Activated naive CD4-positive, alpha-beta T cell treated with anti-CD3 and anti-CD28 coated beads for 36 hours (primary cell): ENCODE results near the gene NDUFB4. TPM values are rescaled to one million over a fixed set of nuclear protein-coding genes. Genes with fewer than 3 reads are reported as not detected.

Experiments
- CTCF ChIA-PET: fragments of 350-600 bp; sonication (Branson Sonifier 250); formaldehyde crosslinking; loops from one replicate; lab custom pipeline; 2021; ENCODE audit warnings: antibody characterized with exemption; lab: Charles Lee
- DNase-seq: peaks from one replicate; pipeline ENCODE4 v3.0.0-alpha.2; 2020
- H3K27ac Mint-ChIP-seq: one replicate; pipeline ENCODE4 v1.8.0; 2021; ENCODE audit warnings: mild to moderate bottlenecking, mixed read lengths
- H3K27me3 Mint-ChIP-seq: one replicate; pipeline ENCODE4 v1.8.0; 2021; ENCODE audit warnings: low read depth, mixed read lengths
- H3K36me3 Mint-ChIP-seq: one replicate; pipeline ENCODE4 v1.8.0; 2021; ENCODE audit warnings: low read depth, mixed read lengths
- H3K4me1 Mint-ChIP-seq: one replicate; pipeline ENCODE4 v1.8.0; 2021; ENCODE audit warnings: low read depth, mixed read lengths
- H3K4me3 Mint-ChIP-seq: one replicate; pipeline ENCODE4 v1.8.0; 2021; ENCODE audit warnings: mild to moderate bottlenecking, moderate library complexity, mixed read lengths
- H3K9me3 Mint-ChIP-seq: one replicate; pipeline ENCODE4 v1.8.0; 2021; ENCODE audit warnings: mixed read lengths
- intact Hi-C: fragments of 100-400 bp; cut with micrococcal nuclease; formaldehyde crosslinking; loops from one replicate; pipeline ENCODE4 v1.15.1; 2023
- total RNA-seq, 2 experiments: library from RNA; stranded (reverse); gene quantifications; one replicate each; pipeline ENCODE4 v1.2.3, GENCODE V29; 2021

The NDUFB4 gene
- total RNA-seq: 100 to 1,000 TPM; 146 to 152 TPM

- Mint-ChIP-seq H3K36me3 (peaks cover 9% of the 10 kb centered on the region), H3K4me3 (peak within 1 kb of the TSS; percentile 86), H3K9me3 (no peaks in the 10 kb centered on the region), H3K27me3 (no peaks in the 10 kb centered on the region), H3K27ac (peak within 1 kb of the TSS; percentile 95), H3K4me1 (peaks cover 7% of the 10 kb centered on the region)
- CTCF ChIA-PET: interaction anchor here (0.6 to 2.7 kb wide), 8 partner anchors 29 to 351 kb away, joined by 3 to 9 read pairs (median 4); partner anchors contain the start of gene GTF2E1
- intact Hi-C loops: loop anchor here (1.0 to 10.0 kb wide), 13 partner anchors 35 to 1899 kb away; partner anchors contain the start of genes ARHGAP31, CFAP91, EAF2 and GTF2E1
- peak; percentile 97 for DNase-seq
These were observed at the start of gene NDUFB4 for GRCh38 chr3:120596116-120596852. NDUFB4 (plus strand) TSS chr3:120596336; CDS start chr3:120596360, 24 bp downstream.

DNA sequence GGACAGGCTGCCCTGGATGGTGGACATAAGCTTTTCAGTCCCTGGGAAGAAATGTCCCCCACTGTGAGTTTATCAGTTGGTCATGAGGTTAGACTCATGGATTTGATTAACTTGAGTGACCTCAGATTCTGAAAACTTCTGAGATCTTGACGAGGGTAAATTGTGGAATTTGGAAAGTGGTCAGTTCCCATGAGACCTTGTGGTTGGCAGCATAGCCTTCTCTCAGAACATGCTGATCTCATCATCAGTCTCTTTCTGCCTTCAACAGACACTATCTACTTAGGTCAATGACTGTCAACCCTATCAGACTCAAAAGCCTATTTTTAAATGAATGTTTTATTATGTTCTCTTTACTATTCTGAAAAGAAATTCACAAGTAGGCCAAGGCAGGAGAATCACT lies 45.6 kb upstream of the NDUFB4 start:
- Mint-ChIP-seq H3K36me3 (no peaks in the 10 kb centered on the region), H3K27me3 (peaks cover 5% of the 10 kb centered on the region), H3K4me3 (no peak overlapping the region), H3K27ac (no peak overlapping the region), H3K4me1 (no peaks in the 10 kb centered on the region), H3K9me3 (no peaks in the 10 kb centered on the region)
- CTCF ChIA-PET: interaction anchor here (2.3 kb wide), 1 partner anchor 8 kb away, joined by 7 read pairs; no protein-coding TSS in a partner anchor
- intact Hi-C loops: loop anchor here (10.0 kb wide), 1 partner anchor 736 kb away; no protein-coding TSS in a partner anchor
- no peak for DNase-seq

DNA sequence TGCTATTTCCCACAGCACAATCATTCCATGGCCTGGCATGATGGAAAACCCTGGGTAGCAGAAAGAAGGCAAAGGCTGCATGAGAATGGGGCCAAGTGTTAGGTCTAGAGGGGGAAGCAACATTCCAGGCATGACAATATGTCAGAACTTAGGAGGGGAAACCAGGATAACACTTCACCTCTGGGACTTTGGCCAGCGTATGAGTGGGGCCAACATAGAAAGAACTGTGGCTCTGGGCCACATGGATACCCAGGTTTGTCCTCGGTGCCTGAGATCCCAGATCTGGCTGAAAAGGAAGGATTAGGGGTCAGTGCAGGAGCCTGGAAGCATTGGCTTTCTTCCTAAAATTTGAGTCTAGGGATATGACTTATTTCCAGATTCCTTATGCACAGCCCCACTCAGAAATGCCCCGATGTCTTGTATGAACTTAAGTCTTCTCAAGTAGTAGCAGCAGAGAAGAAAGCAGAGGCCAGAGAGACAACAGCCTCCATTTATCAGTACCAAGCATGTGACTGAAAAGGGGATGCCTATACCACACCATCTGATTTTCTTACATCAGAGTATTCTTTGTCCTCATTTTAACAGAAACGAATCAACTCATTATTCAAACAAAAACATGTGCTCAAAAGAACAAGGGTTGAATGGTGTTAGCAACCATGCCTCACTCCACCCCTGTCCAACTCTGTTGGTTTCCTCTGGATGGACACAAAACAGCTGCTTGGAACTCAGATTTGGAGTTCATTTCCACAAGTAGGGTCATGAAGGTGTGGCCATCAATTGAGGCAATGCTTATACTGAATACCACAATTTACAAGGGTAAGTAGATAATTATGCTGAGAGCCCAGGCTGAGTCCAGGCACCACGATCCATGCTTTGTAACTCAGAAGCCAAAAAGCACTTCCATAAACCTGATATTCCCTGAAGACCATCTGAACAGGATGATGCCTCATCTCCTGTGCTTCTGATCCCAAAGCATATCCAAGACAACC lies 43.7 kb upstream of the NDUFB4 start:
- H3K36me3 Mint-ChIP-seq: no peaks in the 10 kb centered on the region
- intact Hi-C loops: loop anchor here (10.0 kb wide), 1 partner anchor 738 kb away; no protein-coding TSS in a partner anchor
- no peak overlapping the region for H3K27ac Mint-ChIP-seq
- H3K4me1 Mint-ChIP-seq: no peaks in the 10 kb centered on the region
- CTCF ChIA-PET: interaction anchor here (1.2 kb wide), 1 partner anchor 243 kb away, joined by 4 read pairs; no protein-coding TSS in a partner anchor
- H3K4me3 Mint-ChIP-seq: no peak overlapping the region
- no peaks in the 10 kb centered on the region for H3K9me3 Mint-ChIP-seq
- no peak for DNase-seq
- H3K27me3 Mint-ChIP-seq: peaks cover 6% of the 10 kb centered on the region

GRCh38 chr3:120554812-120555606 lies 41.1 kb upstream of the NDUFB4 start:
- Mint-ChIP-seq H3K36me3 (no peaks in the 10 kb centered on the region), H3K27me3 (peaks cover 10% of the 10 kb centered on the region), H3K4me3 (no peak overlapping the region), H3K4me1 (peaks cover 16% of the 10 kb centered on the region), H3K9me3 (no peaks in the 10 kb centered on the region), H3K27ac (no peak overlapping the region)
- DNase-seq: no peak
- intact Hi-C loops: loop anchor here (5.0 to 10.0 kb wide), 3 partner anchors 118 to 740 kb away; no protein-coding TSS in a partner anchor
- CTCF ChIA-PET: interaction anchor here (0.6 to 4.2 kb wide), 2 partner anchors 137 to 780 kb away, joined by 3 to 76 read pairs; no protein-coding TSS in a partner anchor

DNA sequence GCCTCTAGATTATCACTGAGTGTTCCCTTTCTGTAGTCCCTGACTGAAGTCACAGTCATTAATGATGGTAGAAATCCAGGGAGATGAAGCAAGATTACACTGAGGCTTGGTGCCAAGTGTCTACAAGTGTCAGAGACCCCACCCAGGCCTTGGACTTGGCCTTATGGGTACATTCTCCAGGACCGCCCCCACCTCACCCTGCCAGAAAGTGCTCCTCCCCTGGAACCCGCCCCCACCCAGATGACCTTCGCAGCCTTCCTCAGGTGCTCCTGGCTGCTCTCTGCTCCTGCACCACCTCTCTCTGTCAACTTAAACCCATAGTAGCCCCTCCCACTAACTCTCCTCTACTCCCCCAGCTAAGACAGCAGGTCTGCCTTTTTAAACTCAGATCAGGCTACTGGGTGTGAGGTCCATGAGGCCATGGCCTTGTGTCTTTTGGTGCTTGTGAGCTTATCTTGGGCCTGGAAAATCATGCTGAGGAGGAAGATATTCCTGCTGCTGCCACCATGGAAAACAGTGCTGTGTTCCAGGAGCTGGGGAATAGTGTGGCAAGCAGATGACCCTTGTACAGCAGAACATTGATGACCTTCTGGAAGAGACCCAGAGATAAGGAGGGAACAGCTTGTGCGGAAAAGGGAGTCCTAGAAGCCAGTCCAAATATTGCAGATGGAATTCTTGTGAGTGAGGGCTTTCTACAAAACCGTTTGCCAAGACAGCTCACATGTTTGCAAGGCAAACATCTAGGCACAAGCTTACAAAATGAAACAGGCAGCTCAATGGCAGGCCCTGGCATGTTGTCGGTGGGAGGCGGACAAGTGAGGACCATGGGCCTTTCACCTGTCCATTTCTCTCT lies 40.3 kb upstream of the NDUFB4 start:
- Mint-ChIP-seq H3K4me3 (no peak overlapping the region), H3K36me3 (no peaks in the 10 kb centered on the region), H3K4me1 (peaks cover 16% of the 10 kb centered on the region), H3K27ac (no peak overlapping the region), H3K27me3 (peaks cover 8% of the 10 kb centered on the region), H3K9me3 (no peaks in the 10 kb centered on the region)
- CTCF ChIA-PET: interaction anchor here (0.6 to 4.2 kb wide), 4 partner anchors 49 to 779 kb away, joined by 3 to 76 read pairs (median 4); no protein-coding TSS in a partner anchor
- DNase-seq: no peak
- intact Hi-C loops: loop anchor here (5.0 to 10.0 kb wide), 3 partner anchors 119 to 741 kb away; no protein-coding TSS in a partner anchor

DNA sequence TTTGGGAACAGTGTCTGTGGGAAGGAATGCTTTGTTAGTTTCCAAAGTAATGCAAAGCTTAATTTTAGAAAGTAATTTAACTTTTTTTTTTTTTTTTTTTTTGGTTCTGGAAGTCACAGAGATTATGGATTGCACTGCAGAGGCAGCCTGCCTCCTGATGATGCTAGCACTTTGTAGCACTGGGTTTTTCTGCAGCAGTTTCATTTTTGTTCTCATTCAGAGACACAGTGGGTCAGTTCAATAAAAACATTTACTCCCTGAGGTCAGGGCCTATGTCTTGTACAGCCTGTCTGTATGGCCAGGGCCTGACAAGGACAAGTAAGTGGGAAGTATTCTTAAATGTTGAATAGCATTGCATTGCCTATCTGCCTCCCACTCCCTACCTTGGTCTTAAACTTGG lies 39.0 kb upstream of the NDUFB4 start:
- Mint-ChIP-seq H3K36me3 (no peaks in the 10 kb centered on the region), H3K9me3 (no peaks in the 10 kb centered on the region), H3K4me3 (no peak overlapping the region), H3K27ac (no peak overlapping the region), H3K4me1 (peaks cover 19% of the 10 kb centered on the region), H3K27me3 (peaks cover 8% of the 10 kb centered on the region)
- no peak for DNase-seq
- intact Hi-C loops: loop anchor here (5.0 to 10.0 kb wide), 3 partner anchors 120 to 742 kb away; no protein-coding TSS in a partner anchor
- CTCF ChIA-PET: interaction anchor here (0.6 to 4.2 kb wide), 6 partner anchors 48 to 314 kb away, joined by 3 to 76 read pairs (median 4); no protein-coding TSS in a partner anchor

- intact Hi-C loops: loop anchor here (1.0 to 10.0 kb wide), 6 partner anchors 122 to 744 kb away; partner anchors contain the start of gene LRRC58
- Mint-ChIP-seq H3K27ac (no peak overlapping the region), H3K9me3 (no peaks in the 10 kb centered on the region), H3K27me3 (peaks cover 8% of the 10 kb centered on the region), H3K4me1 (peaks cover 19% of the 10 kb centered on the region), H3K36me3 (no peaks in the 10 kb centered on the region), H3K4me3 (peak overlapping the region; percentile 72)
- peak; percentile 91 for DNase-seq
- CTCF ChIA-PET: interaction anchor here (0.6 to 4.2 kb wide), 35 partner anchors 8 to 779 kb away, joined by 3 to 76 read pairs (median 3); partner anchors contain the start of gene NDUFB4
These were observed 37.3 kb upstream of the NDUFB4 start for GRCh38 chr3:120558771-120559241.

- intact Hi-C loops: loop anchor here (1.0 to 10.0 kb wide), 6 partner anchors 122 to 745 kb away; partner anchors contain the start of gene LRRC58
- no peak for DNase-seq
- Mint-ChIP-seq H3K9me3 (no peaks in the 10 kb centered on the region), H3K36me3 (no peaks in the 10 kb centered on the region), H3K4me3 (peak overlapping the region; percentile 38), H3K4me1 (peaks cover 19% of the 10 kb centered on the region), H3K27ac (peak overlapping the region; percentile 51), H3K27me3 (peaks cover 8% of the 10 kb centered on the region)
- CTCF ChIA-PET: interaction anchor here (0.6 to 4.2 kb wide), 31 partner anchors 8 to 779 kb away, joined by 3 to 76 read pairs (median 5); partner anchors contain the start of gene NDUFB4
These were observed 36.7 kb upstream of the NDUFB4 start for GRCh38 chr3:120559242-120560061.

GRCh38 chr3:120560304-120561250 lies 35.6 kb upstream of the NDUFB4 start:
- peaks cover 8% of the 10 kb centered on the region for H3K27me3 Mint-ChIP-seq
- H3K27ac Mint-ChIP-seq: no peak overlapping the region
- peaks cover 19% of the 10 kb centered on the region for H3K4me1 Mint-ChIP-seq
- intact Hi-C loops: loop anchor here (1.0 kb wide), 3 partner anchors 36 to 235 kb away; partner anchors contain the start of genes GTF2E1, NDUFB4 and RABL3
- no peak overlapping the region for H3K4me3 Mint-ChIP-seq
- no peaks in the 10 kb centered on the region for H3K36me3 Mint-ChIP-seq
- no peak for DNase-seq
- no peaks in the 10 kb centered on the region for H3K9me3 Mint-ChIP-seq
- CTCF ChIA-PET: interaction anchor here (0.6 to 2.4 kb wide), 15 partner anchors 36 to 702 kb away, joined by 3 to 42 read pairs (median 4); partner anchors contain the start of gene NDUFB4
